ENCODE measurements around the gene HEATR5A.

GRCh38 chr14:31258427-31259039, 161.8 kb downstream of the HEATR5A start:
- no peak for TF ChIP-seq REST (IDR thresholded peaks at IDR 0.05; ENCODE audit: insufficient read depth in 1 of 2, low read depth in 2 of 2, low read length in 2 of 2)
- TF ChIP-seq POLR2AphosphoS5 (IDR thresholded peaks at IDR 0.05; ENCODE audit: low read depth, low read length): no peak
- TF ChIP-seq TAF1 (IDR thresholded peaks at IDR 0.05; ENCODE audit: borderline replicate concordance, insufficient read depth, low read length): no peak
- TF ChIP-seq SIN3A (IDR thresholded peaks at IDR 0.05; ENCODE audit: borderline replicate concordance, insufficient read depth, low read length): no peak
